ENCODE data around the gene TTYH2. TPM values are rescaled to one million over a fixed set of nuclear protein-coding genes. Genes with fewer than 3 reads are reported as not detected.
"Not testable (repeated sequence)": the region's sequence is repeated elsewhere in the genome, so short reads cannot be mapped to it uniquely, and the experiment has no call there.

Gene TTYH2
- total RNA-seq, 6 donors from 2014 or later, result 2.4 to 10.5 (median 8.0) TPM

DNA sequence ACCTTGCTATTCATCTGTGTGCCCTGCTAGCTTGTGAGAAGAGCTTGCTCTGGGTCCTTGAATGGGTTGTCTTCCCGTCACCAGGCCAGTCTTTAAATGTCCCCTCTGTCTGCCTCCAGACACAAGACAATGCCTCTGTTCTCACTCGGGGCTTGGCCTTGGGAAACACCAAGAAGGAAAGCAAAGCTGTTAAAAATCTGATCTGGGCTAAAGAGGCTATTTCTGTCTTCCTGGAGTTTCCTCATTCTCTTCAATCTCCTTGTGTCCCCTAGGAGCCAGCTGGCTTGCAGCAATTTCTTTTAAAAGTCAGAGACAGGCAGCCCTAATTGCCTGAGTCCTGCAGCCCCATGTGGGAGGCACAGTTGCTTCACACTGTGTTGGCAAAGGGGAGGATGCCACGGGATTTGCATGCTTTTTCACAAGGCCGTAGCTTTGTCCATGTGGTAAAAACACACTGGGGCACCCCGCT lies 63.2 kb downstream of the TTYH2 start:
- Histone ChIP-seq H3K4me1 (peaks cover 6 to 23% (median 17%) of the 10 kb centered on the region in 4 donors), H3K27me3 (no peaks in the 10 kb centered on the region), H3K36me3 (no peaks in the 10 kb centered on the region), H3K9me3 (no peaks in the 10 kb centered on the region), H3K27ac (no peak overlapping the region), H3K4me3 (no peak overlapping the region)
- TF ChIP-seq EP300 (IDR thresholded peaks at IDR 0.05) (no peak), POLR2A (IDR thresholded peaks at IDR 0.05) (no peak)
- TF ChIP-seq, protein P1, sequence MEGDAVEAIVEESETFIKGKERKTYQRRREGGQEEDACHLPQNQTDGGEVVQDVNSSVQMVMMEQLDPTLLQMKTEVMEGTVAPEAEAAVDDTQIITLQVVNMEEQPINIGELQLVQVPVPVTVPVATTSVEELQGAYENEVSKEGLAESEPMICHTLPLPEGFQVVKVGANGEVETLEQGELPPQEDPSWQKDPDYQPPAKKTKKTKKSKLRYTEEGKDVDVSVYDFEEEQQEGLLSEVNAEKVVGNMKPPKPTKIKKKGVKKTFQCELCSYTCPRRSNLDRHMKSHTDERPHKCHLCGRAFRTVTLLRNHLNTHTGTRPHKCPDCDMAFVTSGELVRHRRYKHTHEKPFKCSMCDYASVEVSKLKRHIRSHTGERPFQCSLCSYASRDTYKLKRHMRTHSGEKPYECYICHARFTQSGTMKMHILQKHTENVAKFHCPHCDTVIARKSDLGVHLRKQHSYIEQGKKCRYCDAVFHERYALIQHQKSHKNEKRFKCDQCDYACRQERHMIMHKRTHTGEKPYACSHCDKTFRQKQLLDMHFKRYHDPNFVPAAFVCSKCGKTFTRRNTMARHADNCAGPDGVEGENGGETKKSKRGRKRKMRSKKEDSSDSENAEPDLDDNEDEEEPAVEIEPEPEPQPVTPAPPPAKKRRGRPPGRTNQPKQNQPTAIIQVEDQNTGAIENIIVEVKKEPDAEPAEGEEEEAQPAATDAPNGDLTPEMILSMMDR (IDR thresholded peaks at IDR 0.05), result no peak
- WGBS, 2 donors, result 50 to 59% methylated on average over 3 to 5 of the region's 5 CpGs
- peak in 1 of 2 donors; percentile 15 for ATAC-seq (ENCODE audit: low FRiP score in 2 of 2)
- DNase-seq, result no peak

DNA sequence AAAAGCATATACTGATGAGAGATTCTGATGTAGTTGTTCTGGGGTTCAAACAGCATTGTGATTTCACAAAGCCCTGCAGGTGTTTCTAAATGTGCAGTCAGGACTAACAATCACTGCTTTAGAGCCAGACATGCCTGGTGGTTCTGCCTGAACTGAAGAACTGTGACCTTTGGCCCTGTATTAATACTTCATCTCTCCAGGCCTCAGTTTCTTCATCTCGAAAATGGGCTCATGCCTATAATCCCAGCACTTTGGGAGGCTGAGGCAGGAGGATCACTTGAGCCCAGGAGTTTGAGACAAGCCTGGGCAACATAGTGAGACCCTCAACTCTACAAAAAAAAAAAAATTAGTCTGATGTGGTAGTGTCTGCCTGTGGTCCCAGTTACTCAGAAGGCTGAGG lies 64.6 kb downstream of the TTYH2 start:
- WGBS, 2 donors, result 81 to 93% methylated on average over 1 of the region's 1 CpG

DNA sequence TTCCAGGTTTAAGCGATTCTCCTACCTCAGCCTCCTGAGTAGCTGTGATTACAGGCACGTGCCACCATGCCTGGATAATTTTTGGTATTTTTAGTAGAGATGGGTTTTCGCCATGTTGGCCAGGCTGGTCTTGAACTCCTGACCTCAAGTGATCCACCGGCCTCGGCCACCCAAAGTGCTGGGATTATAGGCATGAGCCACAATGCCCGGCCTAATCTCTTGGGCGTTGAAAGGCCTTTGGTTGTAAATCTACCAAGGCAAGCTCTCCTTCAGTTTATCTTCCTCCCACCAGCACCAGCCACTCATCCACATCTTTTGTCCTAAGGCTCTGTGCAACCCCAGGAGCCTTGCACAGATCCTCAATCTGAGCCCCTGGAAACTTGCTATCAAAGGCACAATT lies 66.2 kb downstream of the TTYH2 start:
- 84 to 87% methylated on average over 7 of the region's 7 CpGs for WGBS, 2 donors
- not testable (repeated sequence) for H3K27me3 ChIP-seq; H3K36me3 ChIP-seq; H3K9me3 ChIP-seq; H3K4me1 ChIP-seq; ATAC-seq (ENCODE audit: low FRiP score in 2 of 2); DNase-seq; H3K4me3 ChIP-seq
- H3K27ac ChIP-seq, result peak overlapping the region in 1 of 4 donors; percentile 4

More for the DNA sequence above, 64.6 kb downstream of the TTYH2 start:
- Histone ChIP-seq H3K9me3 (no peaks in the 10 kb centered on the region), H3K27me3 (no peaks in the 10 kb centered on the region), H3K4me3 (no peak overlapping the region), H3K4me1 (peaks cover 6 to 11% (median 10%) of the 10 kb centered on the region in 4 donors), H3K36me3 (no peaks in the 10 kb centered on the region), H3K27ac (no peak overlapping the region)
- DNase-seq (no peak), ATAC-seq (ENCODE audit: low FRiP score in 2 of 2) (no peak)
- TF ChIP-seq, protein P1 (IDR thresholded peaks at IDR 0.05), result no peak
- no peak for TF ChIP-seq POLR2A (IDR thresholded peaks at IDR 0.05)
- TF ChIP-seq POLR2AphosphoS5 (IDR thresholded peaks at IDR 0.05), result no peak
- no peak for TF ChIP-seq EP300 (IDR thresholded peaks at IDR 0.05)

DNA sequence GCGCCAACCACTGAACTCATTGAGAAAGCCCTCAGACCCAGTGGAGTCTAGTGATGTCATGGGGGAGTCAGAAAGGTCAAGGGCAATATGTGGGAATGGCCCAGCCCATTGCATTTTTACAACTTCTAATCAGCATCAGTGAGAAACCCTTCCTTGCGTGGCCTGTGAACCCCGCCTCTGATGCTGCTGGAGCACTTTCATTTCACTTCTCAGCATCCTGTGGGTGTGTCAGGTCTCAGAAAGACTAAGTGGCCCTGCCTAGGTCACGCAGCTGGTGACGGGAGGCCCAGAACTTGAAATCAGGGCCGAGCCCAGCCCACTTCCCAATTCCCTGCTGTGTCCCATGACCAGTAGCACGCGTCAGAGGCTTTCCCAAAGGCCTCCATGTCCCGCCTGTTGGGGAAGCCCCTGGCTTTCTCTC lies 66.7 kb downstream of the TTYH2 start:
- peak in 1 of 2 donors; percentile 32 for DNase-seq

DNA sequence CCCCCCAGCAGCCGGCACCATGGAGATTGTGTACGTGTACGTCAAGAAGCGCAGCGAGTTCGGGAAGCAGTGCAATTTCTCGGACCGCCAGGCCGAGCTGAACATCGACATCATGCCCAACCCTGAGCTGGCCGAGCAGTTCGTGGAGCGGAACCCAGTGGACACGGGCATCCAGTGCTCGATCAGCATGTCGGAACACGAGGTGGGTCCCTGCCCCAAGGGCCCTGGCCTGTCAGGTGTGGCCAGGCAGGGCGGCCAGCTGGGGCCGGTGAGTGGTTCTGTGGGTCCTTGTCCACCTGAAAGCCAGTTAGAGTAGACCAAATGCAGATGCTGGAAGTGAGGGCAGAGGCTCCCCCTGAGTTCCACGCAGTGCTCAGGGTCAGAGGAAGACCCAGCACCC lies 68.4 kb downstream of the TTYH2 start:
- Histone ChIP-seq H3K27ac (no peak overlapping the region), H3K4me1 (peaks cover 0 to 4% (median 2%) of the 10 kb centered on the region in 4 donors), H3K27me3 (no peaks in the 10 kb centered on the region), H3K36me3 (no peaks in the 10 kb centered on the region), H3K9me3 (no peaks in the 10 kb centered on the region), H3K4me3 (no peak overlapping the region)
- TF ChIP-seq POLR2AphosphoS5 (IDR thresholded peaks at IDR 0.05) (no peak), EP300 (IDR thresholded peaks at IDR 0.05) (no peak), POLR2A (IDR thresholded peaks at IDR 0.05) (no peak)
- TF ChIP-seq, protein P1 (IDR thresholded peaks at IDR 0.05), result no peak
- ATAC-seq (ENCODE audit: low FRiP score in 2 of 2) (no peak), DNase-seq (peak in 1 of 2 donors; percentile 76)
- WGBS, 2 donors, result 94 to 95% methylated on average over 14 to 20 of the region's 20 CpGs

More for the DNA sequence above, 66.7 kb downstream of the TTYH2 start:
- peaks cover 0 to 4% (median 1%) of the 10 kb centered on the region in 4 donors for H3K4me1 ChIP-seq
- H3K4me3 ChIP-seq, result no peak overlapping the region
- WGBS, 2 donors, result 70 to 76% methylated on average over 7 to 9 of the region's 9 CpGs
- H3K27me3 ChIP-seq, result no peaks in the 10 kb centered on the region
- no peaks in the 10 kb centered on the region for H3K9me3 ChIP-seq
- TF ChIP-seq EP300 (IDR thresholded peaks at IDR 0.05) (no peak), POLR2AphosphoS5 (IDR thresholded peaks at IDR 0.05) (no peak), POLR2A (IDR thresholded peaks at IDR 0.05) (no peak)
- TF ChIP-seq, protein P1 (IDR thresholded peaks at IDR 0.05), result no peak
- H3K36me3 ChIP-seq, result no peaks in the 10 kb centered on the region
- ATAC-seq (ENCODE audit: low FRiP score in 2 of 2), result peak in 1 of 2 donors; percentile 47
- peak overlapping the region in 1 of 4 donors; percentile 4 for H3K27ac ChIP-seq

DNA sequence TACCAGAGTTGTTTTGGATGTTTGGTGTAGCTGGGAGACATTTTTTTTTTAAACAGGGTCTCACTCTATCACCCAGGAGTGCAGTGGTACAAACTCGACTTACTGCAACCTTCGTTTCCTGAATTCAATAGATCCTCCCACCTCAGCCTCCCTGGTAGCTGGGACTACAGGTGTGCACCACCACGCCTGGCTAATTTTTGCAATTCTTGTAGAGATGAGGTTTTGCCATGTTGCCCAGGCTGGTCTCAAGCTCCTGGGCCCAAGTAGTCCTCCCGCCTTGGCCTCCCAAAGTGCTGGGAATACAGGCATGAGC lies 68.9 kb downstream of the TTYH2 start:
- H3K4me1 ChIP-seq; H3K27ac ChIP-seq; H3K9me3 ChIP-seq; H3K36me3 ChIP-seq; H3K27me3 ChIP-seq; H3K4me3 ChIP-seq; ATAC-seq (ENCODE audit: low FRiP score in 2 of 2); DNase-seq: not testable (repeated sequence)
- 90 to 92% methylated on average over 4 of the region's 4 CpGs for WGBS, 2 donors

Measured in upper lobe of left lung (tissue), 6 donors.